HG02571 (cell line): Measurements from ENCODE around the gene TLCD3A.
"Not testable (repeated sequence)": the region's sequence is repeated elsewhere in the genome, so short reads cannot be mapped to it uniquely, and the experiment has no call there.

Experiments
- ATAC-seq: cut with Tn5 transposase; IDR thresholded peaks from one replicate; pipeline ENCODE4 v1.9.1; 2021; ENCODE audit warnings: mild to moderate bottlenecking, moderate library complexity; ENCODE audit not compliant: unreplicated experiment

Gene TLCD3A

GRCh38 chr17:784143-784542 is 51.7 kb downstream of the TLCD3A start:
- ATAC-seq, result no peak

- not testable (repeated sequence) for ATAC-seq
Observed at GRCh38 chr17:785901-786300, 53.5 kb downstream of the TLCD3A start.

DNA sequence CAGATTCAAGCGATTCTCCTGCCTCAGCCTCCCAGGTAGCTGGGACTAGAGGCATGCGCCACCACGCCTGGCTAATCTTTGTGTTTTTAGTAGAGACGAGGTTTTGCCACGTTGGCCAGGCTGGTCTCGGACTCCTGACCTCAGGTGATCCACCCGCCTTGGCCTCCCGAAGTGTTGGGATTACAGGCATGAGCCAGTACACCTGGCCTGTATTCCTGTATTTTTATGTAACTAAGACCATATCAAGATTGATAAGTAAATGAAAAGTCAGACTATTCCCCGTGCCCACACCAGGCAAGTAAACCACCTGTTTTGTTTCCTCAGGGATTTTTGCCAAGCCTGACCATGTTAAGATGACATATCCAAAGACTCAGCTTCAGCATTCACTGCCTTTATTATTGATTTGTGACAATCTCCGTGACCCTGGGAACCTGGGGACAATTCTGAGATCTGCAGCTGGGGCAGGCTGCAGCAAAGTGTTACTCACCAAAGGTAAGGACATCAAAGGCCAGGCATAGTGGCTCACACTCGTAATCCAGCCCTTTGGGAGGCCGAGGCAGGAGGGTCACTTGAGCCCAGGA is 55.3 kb downstream of the TLCD3A start:
- no peak for ATAC-seq

DNA sequence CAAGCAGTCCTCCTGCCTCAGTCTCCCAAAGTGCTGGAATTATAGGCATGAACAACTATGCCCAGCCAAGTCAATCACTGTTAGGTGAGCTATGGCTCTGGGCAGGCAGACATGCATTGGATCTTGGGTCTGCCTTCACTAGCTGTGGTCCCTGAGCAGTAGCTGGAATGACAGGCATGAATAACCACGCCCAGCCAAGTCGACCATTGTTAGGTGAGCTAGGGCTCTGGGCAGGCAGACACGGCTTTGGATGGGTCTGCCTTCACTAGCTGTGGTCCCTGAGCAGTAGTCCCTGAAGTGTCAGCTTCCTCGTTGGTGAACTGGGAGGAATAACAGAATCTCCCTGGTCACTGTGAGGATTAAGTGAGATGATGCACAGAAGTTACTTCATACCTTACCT is 56.2 kb downstream of the TLCD3A start:
- ATAC-seq, result no peak

GRCh38 chr17:789160-789840 is 56.9 kb downstream of the TLCD3A start:
- no peak for ATAC-seq

GRCh38 chr17:789931-790873 is 57.8 kb downstream of the TLCD3A start:
- ATAC-seq, result not testable (repeated sequence)

DNA sequence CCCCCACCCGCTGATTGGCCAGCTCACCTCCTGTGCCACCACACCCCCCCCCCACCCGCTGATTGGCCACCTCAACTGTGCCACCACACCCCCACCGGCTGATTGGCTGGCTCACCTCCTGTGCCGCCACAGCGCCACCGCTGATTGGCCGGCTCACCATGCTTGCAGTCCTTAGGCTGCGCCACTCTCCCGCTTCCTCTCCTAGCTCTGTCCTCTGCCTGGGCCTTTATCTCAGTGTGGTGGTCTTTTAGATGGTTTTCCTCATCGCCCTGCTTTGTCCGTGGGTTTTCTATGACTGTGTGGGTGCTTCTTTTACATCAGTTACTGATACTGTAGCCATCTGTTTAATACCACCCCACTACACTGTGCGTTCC is 58.5 kb downstream of the TLCD3A start:
- ATAC-seq, result not testable (repeated sequence)

DNA sequence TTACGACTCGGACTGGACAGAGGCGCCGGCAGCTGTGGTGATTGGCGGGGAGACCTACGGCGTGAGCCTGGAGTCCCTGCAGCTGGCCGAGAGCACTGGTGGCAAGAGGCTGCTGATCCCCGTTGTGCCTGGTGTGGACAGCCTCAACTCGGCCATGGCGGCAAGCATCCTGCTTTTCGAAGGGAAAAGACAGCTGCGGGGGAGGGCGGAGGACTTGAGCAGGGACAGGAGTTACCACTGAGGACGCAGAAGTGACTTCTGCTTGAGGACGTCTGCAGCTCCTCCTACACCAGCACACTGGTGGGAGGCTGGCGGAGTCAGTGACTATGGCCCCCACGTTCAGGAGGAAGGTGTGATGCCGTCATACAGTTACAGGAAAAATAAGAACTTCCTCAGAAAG is 59.4 kb downstream of the TLCD3A start:
- no peak for ATAC-seq

DNA sequence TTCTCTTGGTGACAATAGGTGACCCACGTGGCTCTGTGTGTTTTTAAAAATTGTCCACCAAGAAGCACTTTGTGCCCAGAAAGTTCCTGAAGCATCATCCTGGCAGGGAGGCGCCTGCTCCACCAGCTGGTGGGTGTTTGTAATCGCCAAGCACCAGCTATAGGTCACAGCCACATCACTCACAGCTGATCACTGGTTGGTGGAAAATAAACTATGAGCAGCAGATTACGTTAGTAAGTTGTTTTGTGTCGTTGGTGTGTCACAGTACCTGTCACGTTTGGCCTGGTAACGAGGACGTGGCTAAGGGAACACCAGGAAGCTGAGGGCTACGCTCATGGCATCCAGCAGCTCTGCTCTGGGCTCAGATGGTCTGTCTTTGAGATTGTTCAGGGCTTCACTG is 59.9 kb downstream of the TLCD3A start:
- no peak for ATAC-seq
